Activated T-cell treated with anti-CD3 and anti-CD28 coated beads for 1 hour (primary cell): ENCODE measurements around the gene CLIC6.

Experiments
- DNase-seq: peaks from one replicate; pipeline ENCODE4 v3.0.0-alpha.2; 2020; ENCODE audit warnings: low read depth

The CLIC6 gene

DNA sequence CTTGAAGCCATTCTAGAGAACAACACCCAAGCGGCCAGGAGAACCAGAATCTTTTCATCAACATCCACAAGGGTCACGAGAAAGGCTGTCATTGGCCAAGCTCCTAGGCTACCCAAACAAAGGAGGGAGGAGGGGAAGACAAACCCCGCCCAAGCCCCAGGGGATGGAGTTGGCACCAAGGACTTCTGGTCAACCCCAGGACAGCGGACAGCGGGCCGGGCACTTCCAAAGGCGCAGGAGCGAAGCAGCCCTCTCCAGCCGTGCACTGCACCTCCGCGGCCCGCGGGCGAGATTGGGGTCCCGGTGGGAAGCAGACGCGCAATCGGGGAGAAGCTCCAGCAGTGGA lies at the start of gene CLIC6:
Gene CLIC6 (plus strand): TSS at position 192 of the 346 bp plus-strand sequence. CDS start 395 bp downstream, outside the sequence.
- no peak for DNase-seq

DNA sequence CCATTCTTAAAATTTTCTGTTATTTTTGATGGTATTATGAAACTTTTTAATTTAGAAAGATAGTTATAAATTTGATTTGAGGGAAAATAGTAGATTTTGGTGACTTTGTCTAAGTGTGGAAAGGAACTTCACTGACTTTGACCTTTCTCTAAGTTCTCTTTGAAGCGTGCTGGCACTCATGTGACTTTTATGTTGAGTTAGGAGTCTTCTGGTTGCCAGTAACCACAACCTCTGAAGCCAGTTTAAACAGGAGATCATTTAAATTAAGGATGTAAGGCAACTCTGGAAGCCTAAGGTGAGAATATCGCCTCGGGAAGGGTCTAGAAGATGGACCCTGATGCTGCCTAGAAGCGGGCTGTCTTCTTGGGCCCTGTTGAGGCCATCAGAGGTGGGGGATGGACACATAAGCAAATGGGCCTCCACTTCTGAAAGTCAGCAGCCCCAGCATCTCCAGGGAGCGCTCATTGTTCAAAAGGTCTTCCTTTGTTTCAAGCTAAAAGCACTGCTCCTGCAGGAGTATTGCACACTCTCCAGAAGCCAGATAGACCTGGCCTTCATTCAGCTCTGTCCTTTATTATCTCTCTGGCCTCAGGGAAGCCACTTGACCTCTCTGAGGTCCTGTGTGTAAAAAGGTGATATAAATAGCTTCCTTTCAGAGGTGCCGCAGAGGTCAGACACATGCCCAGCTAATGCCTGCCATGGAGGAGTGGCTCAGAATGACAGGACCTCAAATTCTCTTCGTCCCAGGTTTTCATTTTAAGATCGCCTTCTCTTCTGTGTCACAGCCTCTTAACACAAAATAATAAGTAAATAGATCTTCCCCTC lies 48.7 kb upstream of the CLIC6 start:
- no peak for DNase-seq

DNA sequence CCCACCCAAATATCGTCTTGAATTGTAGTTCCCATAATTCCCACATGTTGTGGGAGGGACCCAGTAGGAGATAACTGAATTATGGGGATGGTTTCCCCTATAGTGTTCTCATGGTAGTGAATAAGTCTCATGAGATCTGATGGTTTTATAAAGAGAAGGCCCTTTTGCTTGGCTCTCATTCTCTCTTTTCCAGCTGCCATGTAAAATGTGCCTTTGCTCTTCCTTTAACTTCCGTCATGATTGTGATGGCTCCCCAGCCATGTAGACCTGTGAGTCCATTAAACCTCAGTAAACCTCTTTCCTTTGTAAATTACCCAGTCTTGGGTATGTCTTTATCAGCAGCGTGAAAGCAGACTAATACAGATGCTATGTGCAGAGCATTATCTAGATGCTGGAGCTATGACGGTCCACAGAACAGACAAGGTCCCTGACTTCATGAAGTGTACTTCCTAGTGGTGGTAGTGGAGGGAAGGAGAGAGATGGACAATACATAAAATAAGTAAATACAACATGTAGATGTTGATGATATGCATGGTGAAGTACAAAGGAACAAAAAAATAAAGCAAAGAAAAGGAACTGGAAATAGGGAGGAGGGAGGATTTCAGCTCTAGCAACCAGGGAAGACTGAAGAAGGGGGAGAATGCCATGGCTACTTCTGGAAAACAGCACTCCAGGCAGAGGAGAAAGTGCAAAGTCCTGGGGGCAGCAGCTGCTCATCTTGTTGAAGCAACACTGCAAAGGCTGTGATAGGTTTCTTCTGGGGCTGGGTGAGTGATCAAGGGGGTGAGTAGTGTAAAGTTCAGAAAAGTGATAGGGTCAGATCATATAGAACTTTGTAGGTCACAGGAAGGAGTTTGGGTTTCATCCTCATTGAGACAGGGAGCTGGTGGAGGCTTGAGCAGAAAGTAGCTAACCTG lies 47.1 kb upstream of the CLIC6 start:
- DNase-seq, result no peak

DNA sequence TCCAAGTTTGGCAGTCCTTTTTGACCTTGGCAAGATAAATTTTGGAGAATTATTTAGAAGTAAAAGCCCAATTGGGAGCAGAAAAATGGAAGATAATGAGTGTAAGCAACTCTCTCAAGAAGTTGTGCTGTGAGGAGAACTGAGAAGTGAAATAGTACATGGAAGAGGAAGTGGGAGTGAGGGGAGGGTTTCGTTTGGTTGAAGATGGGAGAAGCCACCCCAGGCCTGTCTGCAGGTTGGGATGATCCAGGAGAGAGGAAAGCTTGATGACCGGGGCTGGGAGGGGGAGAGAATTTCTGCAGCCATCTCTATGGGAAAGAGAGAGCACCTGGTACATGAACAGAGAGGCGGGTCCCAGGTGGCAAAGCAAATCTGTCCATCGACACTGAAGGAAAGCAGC lies 45.3 kb upstream of the CLIC6 start:
- no peak for DNase-seq

DNA sequence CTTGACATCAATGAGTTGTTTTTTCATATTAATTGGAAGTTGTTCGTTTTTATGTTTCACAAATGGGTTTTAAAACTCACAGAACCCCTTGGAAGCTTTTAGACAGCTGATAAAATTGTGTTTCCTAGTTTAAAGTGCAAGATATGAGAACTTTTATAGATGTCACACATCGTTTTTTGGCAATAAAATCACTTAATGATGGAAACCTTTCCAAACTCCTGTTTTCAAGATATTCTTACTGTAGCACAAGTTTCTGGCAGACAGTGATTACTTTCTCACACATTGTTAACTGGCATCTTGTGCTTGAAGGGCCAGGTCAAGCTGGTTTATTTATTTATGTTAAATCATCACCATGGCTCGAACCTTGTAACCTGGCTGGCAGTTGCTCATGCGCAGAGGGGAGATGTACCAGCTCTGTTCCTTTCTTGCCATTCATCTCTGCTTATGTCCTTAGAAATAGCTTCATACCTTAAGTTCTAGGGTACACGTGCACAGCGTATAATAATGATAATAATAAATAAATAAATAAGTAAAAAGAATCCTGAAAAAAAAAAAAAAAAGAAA lies 43.7 kb upstream of the CLIC6 start:
- no peak for DNase-seq

DNA sequence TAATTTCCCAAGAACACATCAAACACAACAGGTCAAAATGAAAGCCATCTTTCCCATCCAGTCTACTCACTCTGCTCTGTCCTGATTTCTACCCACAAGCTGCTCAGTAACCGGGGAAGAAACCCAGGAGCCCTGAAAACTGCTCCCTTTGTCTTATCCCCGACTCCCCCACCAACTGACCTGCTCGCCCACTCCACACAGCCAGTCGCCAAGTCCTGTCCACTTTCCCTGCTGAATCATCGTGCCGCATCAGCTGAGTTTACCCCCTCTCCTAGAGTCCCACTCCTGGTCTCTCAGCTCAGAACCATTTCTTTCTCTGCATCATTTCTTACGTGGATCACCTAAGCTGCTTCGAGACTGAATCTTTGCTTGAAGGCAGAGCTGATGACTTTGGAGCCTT lies 42.7 kb upstream of the CLIC6 start:
- DNase-seq, result no peak

DNA sequence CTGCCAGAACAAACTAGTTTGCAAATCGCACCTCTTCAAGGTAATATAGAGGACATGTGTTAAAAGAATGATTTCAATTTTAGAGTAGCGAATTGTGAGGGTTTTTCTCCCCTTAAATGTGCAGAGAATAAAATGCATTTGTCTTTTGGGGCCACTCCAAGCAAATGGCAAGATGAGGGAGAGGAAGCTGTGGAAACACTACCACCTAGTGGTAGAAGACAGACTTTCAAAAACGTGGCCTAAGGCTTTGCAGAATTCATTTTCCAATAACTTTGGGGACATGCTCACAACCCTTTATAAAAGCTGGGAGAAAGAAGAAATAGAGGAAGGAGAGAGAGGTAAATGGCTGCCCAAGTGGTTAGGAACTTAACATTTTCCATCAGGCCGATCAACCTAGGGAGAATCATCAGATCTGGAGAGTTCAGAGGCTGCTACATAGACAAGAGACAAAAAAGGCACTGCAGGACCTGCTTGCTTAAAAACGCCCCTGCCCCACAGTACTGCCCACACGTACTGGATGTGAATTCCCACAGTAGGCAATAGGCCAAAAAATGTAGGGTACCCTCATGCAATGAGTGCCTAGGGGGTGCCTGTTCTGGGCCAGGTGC lies 38.2 kb upstream of the CLIC6 start:
- no peak for DNase-seq

DNA sequence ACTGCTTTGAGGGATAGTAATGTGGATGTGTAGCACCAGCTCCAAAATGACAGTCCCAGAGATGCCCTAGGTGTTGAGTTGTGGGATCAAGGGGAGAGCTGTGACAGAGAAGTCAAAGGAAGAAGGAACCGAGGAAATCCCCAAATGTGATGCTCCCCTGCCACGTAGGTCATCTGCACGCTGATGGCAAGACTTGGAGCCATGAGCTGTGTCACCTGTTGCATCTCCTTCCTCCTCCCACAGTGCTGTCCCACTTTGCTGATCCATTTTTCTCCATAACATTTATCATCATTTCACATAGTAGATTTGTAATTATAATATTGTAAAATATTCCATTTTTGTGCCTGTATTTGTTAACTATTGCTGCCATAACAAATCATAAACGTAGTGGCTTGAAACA lies 36.3 kb upstream of the CLIC6 start:
- no peak for DNase-seq

DNA sequence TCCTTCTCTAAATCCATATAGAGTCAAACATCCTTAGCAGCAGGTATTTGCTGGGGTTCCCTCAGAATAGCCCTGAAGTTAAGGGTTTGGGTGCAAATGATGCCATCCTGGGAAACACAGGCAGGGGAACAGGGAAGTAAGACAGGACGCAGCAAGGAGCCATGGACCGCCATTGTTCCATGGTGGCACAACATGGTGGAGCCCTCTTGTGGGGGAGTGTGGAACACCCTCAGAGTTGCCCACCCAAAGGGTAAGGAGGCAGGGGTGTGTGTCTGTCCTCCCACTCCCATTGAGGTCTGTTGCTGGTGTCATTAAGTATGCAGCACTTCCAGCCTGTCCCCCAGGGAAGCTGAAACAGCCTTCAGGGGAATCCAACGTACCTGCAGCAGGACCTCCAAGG lies 33.5 kb upstream of the CLIC6 start:
- DNase-seq, result no peak

DNA sequence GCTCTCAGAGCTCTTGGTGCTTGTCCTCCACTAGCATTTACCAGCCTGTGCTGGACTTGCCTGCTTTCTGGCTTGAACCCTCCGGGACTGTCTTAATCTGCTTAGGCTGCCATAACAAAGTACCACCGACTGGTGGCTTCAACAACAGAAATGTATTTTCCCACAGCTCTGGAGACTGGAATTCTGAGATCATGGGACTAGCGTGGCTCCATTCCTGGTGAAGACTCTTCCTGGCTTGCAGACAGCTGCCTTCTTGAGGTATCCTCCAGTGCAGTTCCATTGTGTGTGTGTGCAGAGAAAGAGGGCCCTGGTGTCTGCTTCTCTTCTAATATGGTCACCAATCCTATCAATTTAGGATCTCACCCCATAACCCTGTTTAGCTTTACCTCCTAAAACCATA lies 31.8 kb upstream of the CLIC6 start:
- no peak for DNase-seq

DNA sequence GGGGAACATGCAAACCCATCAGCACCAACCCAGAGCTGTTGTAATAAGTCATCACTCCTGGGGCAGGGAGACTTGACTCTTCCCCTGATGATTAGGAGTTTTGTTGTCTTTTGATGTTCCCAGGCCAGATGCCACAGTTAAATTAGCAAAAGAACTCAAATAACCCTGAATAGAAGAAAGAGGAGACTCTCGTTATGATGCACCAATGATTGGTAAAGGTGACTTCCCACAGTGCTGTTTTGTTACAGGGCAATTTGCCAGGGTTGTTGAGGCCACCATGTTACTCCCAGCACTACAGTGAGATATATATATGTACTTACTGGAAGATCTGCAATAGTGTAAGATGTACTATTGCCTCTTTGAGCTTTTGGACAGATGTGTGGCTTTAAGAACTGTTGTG lies 29.5 kb upstream of the CLIC6 start:
- no peak for DNase-seq

DNA sequence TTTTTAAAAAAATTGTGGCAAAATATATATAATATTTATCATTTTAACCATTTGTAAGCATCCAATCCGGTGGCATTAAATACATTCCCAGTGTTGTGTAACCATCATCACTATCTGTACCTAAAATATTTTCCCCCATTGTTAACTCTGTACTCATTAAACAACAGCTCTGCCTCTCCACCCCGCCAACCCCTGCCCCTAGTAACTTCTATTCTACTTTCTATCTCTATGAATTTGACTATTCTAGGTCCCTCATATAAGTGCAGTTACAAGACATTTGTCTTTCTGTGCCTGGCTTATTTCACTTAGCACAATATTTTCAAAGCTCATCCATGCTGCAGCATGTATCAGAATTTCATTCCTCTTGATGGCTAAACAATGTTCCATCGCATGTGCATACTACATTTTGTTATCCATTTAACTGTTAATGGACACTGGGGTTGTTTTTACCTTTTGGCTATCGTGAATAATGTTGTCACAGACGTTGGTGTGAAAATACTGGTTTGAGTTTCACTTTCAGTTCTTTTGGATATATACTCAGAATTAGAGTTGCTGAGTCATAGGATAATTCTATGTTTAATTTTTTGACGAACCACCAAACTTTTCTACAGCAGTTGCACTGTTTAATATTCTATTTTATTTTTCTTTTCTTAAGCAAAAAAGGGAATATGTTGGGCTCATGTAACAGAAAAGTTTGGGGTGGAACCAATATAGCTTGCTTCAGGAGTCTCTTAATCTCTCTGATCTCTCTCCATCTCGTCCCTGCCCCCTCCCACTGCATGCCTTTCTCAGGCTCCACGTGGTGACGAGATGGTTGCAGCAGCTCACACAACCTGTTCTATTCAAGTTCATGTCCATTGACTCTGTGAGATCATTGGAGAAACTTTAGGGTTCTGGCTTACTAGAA lies 28.7 kb upstream of the CLIC6 start:
- no peak for DNase-seq

DNA sequence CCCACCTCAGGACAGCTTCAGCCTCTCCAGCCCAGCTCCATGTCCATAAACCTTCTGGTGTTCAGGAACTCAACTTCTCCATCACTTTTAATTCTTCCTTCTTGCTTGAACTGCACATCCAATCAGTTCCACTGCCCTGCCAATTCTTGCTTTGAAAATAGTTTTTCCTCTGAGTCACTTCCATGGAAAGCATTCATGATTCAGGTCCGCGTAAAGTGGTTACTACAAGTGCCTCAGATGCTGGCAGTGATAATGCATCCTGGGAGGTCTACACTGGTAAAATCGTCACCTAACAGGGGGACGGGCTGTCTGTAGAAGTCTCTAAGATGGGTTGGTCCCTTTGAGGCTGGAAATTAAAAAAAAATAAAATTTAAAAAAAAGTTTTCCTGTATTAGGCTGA lies 27.9 kb upstream of the CLIC6 start:
- no peak for DNase-seq

DNA sequence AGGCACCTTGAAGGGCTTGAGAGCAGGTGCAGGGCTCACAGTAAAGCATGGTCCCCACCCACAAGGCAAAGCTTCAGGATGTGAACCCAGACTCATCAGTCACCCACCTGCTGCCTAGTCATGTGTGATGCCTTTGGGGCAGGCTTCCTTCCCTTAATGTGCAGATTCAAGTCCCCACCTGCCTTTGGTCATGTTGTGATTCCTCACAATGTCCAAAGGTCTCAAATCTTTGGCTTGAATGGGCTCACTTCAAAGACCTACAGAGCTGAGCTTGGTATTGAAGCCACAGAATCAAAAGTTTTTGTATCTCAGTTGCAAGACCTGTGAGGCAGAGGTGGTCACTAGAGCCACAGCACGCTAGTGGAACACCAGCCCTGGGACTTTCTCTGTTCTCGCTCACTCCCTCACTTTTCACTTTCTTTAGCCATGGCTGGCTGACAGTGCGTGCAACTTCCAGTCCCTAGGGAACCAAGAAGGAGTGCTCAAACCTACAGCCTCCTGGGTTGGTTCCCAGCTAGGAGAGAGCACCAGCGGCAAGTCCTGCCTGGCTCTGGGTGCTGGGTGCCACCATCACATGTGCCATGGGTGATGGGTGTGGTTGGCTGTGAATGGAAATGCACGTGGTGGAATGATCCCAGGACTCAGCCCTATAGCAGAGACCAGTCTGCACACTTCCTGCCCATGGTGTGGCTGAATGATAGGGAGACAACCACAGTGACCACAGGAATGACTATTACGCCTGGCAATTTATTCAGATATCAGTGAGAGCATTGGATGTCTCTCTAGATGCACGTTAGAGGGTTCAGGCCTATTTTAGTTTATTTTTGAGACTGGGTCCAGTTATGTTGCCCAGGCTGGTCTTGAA lies 26.4 kb upstream of the CLIC6 start:
- no peak for DNase-seq

DNA sequence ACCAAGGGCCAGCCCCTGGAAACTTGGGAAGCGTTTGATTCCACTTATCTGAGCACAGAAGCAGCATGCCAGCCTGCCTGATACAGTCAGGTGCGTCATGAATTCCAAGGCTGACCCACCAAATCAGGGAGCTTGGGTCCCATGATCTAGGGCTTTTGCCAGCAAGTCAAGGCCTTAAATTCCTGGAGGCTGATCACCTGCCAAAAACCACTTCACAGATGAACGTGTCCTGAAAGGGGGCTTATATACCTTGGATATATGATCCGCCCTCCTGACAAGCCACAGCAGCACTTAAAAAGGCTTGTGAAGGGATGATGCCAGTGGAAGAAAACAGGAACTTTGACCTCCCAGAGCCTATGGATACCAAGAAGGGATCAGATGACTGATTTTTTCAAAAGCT lies 24.0 kb upstream of the CLIC6 start:
- DNase-seq, result no peak

DNA sequence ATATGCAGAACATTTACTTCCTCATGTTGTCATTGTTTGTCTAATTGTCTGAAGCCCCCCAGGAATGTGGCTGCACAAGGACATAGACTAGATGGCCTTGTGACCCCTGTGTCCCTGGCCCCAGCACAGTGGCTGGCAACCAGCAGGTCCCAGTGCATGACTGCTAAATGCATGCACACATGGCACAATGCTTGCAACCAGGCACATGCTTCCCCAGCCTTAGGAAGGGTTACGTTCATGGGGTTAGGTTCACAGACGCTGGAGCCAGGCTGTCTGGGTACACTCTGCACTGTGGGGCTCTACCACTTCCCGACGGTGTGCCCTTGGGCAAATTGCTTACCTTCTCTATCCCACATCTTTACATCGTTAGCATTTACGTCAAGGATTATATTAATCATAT lies 21.2 kb upstream of the CLIC6 start:
- no peak for DNase-seq

DNA sequence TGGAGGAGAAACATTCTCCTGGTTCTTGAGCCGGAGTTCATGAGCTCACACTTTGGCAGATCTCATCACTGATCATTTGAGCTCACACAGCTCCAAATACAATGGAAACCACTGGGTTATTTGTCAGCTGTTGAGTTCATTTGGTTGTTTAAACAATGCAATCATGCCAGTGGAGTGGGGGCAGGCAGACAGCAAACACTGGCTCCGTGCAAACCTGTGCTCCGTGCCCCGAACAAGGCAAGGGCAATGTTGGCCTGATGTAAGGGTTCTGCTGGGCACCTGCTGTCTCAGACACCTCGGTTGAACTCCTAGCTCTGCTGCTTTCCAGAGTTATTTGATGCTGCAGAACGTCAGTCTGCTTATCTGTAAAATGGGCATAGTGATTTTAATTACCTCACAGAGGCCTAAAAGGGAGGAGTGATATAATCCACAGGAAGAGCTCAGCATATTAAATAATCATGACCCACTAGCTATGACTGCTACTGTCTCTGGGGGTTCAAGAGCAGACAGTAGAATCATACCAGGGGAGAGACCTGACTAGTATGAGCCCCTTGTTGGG lies 20.0 kb upstream of the CLIC6 start:
- no peak for DNase-seq

DNA sequence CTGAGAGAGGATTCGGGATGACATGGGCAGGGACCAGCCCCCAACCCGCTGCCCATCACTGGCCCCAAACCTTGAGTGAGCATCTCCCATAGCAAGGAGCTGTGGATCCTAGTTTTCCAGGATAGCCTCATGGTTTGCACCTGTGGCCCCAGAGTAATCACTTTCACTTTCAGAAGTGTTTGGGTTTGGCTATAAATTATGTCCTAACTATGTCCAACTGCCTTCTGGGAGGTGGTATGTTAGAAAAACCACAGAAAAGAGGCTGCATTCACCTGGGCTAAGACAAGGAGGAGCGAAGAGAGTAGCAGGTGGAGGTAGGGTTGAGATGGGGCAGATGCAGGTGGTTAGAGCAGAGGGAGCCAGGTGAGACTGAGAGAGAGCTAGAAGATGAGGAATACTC lies 19.4 kb upstream of the CLIC6 start:
- DNase-seq, result no peak

DNA sequence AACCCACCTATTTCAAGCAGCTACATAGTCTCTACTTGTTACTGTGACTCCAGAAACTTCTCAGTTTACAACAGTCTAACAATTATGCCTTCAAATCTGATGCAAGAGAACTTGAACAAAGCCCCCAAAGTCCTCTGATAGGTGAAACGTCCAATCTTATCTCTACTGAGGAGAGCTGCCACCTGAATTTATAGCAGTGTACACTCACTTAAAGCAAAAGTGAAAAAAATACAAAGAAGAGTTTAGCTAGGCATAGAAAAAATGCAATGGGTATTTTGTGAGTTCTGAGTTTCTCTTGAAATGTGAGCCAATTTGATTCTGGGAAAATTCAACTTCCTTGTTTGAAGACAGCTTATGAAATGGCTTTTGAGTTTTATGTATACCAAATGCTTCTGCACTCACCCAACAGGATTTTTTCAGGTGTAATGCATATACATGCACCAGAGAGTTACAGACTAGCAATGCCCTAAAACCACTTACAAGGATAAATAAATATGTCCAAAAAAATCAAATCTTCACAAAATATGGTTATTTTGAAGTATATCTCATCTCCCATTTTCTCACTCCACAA lies 17.8 kb upstream of the CLIC6 start:
- DNase-seq, result no peak

DNA sequence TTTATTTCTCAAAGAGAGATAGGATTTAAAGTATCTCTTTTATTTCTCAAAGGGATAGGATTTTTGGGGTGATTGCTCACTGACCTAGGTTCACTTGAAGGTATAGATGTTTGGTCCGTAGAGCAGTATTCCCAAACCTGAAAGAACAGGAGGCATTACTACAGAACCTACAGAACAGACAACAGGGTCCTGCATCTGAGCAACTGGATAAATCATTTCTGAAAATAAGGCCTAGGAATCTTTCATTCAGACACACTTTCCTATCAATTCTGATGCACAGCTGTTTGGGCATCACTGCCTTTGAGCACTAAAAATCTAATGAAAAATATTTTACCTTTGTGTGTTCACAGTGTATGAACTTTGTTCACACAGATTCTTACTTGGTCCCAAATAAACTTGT lies 17.2 kb upstream of the CLIC6 start:
- no peak for DNase-seq
